Measurements from ENCODE around the gene SKAP2.

DNA sequence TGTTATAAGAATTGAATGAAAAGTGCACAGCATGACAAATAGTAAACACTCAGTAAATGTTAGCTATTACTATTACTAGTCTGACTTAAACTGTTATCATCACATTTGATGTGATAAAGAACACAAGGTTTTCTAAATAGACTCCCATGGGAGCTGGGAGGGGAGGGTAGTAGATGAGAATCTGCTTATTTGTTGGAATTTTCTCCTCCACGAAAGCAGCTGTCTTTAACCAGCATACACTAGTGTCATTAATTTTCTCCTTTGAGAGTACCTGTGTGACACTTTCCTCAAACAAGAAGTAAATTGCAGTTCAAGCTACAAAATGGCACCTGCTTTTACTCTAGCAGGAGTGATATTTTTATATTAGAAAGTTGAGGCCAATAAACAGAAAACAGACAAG is 200.1 kb downstream of the SKAP2 start:
- TF ChIP-seq POLR2A (IDR thresholded peaks at IDR 0.05; ENCODE audit: low read length) (no peak), GATA1 (IDR thresholded peaks at IDR 0.05; ENCODE audit: low read depth, low read length) (no peak)

All from erythroblast (primary cell).